HG03439 (cell line): ENCODE results near the gene CRIM1.

Experiments used
- ATAC-seq: cut with Tn5 transposase; IDR thresholded peaks from one replicate; pipeline ENCODE4 v1.9.1; 2021; ENCODE audit warnings: mild to moderate bottlenecking, moderate library complexity; ENCODE audit not compliant: unreplicated experiment

CRIM1 gene

DNA sequence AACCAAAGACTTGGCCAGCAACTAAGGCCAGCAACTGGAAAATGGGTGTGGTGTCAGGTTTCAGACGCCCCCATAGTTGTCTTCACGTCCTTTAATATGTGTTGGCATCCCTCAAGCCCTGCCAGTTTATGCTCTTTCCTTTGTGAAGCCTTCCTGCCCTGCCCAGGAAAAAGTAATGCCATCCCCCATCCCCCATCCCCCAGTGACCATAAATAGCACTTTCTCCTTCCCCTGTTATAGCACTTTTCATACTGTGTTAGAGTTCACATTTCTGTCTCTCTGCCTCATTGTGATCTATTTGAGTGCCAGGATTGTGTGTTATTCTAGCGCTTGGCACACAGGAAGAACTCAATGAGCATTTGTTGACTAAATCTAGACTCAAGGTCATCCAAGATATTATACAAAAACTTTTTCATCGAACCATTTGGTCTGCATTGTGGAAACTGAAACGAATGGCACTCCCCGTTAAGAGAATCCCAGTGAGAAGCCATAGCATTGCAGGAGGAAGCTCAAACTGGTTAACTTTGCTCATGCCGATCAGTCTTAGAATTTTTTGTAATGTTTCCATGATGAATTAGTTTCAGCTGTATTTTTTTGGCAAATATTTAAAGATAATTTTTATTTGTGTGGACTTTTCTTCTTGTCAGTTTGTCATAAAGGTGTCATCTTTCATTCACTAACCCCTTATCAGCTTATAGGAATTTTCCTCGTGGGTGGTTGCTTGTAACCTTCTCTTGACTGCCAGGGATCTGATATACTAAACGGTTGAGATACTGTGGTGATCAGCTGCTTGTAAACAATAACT, 15.7 kb downstream of the CRIM1 start:
- no peak for ATAC-seq

DNA sequence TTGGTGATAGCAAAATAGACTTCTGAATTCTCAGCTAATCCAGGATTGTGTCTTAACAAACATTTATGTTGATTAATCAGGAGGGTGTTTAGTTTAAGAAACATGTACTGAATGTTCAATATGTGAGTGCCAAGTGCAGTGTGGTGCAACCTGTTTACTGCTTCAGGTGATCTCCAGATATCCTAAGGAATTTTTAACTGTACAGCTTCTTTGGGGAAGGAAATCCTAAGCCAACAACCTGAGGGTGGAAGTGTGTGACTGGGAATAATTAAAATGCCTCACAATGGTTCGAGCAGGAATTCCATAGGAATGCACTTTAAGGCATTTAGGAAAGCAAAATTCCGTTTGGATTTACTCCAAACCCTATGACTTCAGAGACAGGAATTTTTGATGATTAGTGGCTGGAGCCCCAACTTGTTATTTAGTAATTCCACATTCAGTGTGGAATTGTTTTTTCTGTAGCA, 16.4 kb downstream of the CRIM1 start:
- no peak for ATAC-seq

DNA sequence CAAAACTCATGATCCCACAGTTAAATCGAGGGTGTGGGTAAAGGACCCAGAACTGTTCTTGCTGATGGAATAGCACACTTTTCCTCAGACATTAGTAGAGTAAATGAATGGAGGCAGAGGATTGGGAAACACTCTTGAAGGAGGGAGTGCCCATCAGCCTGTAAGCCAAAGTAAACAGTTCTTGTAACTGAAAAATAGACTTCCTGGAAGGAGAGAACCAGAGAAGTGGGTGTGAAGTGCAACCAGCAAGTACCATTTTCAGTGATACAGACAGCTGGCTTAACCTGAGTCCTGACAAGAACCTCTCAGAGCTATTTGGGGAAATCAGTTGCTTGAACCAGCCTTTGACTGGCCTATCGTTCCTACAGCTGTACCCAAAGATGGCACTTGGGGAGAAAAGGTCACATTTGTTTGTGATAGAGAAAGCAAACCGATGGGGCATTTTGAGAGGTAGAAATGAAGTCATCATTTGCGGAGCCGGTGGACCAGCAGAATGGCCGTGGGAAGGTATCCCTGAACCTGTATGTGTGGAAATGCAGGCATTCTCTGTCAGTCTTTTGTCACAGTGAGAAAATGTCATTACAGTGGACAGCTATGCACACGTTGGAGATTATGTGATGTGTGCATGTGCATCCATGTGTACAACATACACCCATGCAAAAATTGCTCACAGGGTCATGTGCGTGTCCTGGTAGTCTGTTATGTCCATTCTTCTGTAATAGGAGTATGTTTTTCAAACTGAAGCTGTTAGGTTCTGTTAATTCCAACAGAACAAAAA, 17.8 kb downstream of the CRIM1 start:
- no peak for ATAC-seq

DNA sequence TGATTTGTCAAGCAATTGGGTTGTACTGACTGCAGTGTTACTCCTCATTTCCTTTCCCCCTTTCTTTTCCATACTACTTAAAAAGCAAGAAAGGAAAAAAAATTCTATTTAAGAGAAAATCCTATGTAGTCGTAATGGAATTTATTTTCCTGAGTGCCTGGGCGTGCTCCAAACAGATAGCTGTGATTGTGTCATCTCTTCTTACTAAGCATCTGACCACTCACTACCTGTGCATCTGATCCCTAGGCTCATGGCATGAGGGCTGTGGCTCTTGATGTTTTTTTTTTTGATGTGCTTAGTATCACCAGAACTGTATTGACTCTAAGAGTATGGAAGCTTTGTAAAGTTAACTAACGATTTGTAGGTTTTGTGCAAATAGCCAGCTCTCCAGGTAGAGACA, 19.0 kb downstream of the CRIM1 start:
- ATAC-seq: no peak

DNA sequence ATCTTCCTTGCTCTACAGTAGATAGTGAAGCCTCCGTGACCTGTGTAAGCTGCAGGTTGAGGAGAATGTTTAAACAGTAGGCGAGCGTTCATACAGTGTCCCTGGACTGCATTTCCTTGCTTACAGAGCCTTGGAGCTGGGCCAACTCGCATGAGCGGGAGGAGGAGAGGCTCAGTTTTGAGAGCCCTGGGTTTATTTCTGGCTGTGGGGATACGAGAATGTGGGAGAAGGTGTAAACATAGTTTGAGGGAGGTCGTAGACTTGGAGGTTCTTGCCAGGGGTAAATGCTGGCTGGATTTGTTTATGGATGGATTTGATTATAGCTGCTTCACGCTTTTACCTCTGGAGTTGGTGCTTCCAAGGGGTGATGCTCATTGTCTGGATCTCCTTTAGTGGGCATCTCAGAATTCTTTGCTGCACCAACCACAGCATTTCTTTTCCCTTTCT, 20.8 kb downstream of the CRIM1 start:
- no peak for ATAC-seq

DNA sequence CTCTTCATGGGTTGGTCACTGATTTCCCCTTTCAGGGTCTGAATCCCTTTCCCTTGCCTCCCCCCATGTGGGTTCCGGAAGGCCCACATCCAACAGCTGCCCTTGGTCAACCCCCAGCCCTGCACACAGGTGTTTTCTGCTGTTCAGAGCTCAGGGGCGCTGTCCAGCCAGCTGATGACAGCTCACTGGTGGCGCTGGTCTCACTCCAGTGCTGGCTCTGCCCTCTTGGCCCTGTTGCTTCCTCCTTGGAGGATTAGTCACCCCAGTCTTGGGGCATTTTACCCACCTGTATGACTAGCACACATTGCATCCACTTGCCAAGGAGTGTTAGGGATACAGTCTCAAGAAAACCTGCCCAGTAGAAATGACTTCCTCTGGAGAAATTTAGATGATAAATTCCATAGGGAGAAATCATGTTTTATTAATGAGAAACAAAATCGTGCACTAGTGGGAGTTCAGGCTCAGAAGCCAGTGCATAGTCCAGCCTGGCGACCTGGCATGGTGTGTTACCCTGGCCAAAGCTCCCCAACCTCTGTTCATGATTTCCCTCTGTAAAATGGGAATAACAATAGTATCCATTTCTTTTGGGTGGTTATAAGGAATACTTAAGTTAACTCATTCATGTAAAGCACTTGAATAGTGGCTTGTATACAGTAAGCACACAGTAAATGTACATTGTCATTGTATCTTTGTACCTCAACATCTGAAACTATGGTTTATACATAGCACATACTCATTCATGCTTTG, 21.6 kb downstream of the CRIM1 start:
- no peak for ATAC-seq

DNA sequence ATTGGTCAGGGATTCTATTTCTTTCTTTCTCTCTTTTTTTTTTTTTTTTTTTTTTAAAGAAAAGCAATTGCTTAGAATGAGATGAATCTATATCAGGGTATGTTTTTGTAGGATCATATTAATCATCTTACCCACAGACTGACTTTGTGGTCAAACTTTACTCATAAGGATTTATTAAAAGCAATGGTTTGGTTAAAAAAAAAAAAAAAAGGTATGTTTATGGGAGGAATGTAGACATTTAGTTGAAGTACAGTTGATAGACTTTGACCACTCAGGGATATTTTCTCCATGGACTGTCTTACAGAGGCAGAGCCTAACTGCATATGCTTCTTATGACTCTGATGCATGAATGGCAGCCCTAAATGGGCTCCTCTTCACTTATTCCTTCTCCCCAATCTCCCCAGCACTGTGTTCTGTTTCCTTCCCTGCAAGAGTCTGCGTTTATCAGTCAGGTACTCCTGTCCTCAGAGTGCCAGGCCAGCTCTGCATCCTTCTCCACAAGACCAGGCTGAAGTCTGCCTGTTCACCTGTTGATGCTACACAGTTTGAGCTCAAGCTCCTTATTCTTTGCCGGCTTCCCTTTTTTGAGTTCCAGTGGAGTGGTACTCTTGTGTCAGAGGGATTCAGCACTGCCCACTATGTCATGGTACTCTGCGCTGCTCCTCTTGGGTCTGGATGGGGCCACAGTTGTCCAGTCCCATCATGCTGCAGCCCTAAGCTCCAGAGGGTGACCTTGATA, 24.3 kb downstream of the CRIM1 start:
- no peak for ATAC-seq

DNA sequence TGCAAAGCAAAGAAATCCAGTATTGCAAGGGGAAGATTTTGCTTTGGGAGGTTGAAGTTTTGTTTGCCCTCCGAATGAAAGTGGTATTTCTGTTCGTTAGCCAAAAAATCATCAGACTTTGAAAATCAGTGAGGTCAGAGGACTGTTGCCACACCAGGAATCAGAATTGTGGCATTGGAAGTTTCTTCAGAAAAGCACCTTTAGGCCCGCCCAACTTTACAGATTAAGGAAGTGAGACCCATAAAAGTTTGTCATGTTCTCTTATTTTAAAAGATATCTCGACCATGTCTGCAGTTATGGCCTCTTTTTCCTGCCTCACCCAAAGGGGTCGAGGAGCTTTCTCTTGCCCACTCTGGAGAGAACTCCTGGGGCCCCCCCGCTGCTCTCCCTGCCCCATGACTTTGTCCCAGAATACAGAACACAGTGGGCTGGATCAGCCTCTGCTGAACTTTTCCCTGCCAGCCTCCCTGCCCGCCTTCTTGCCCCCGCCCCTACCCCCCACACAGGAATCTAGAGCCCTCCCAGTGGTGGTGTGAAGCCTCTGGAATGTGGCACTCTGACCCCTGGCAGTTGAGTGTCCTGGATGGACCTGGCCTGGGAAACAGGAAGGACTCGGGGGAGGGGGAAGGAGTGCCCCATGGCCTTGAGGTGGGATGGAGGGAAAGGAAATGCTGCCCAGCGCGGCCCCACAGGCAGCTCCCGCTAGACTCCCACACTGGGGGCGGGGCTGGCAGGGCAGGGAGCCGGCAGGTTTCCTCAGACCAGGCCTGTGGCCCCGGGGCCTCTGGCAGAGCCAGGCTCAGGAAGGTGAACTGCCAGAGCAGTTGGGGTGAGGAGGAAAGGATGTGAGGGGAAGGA, 25.3 kb downstream of the CRIM1 start:
- ATAC-seq: no peak

DNA sequence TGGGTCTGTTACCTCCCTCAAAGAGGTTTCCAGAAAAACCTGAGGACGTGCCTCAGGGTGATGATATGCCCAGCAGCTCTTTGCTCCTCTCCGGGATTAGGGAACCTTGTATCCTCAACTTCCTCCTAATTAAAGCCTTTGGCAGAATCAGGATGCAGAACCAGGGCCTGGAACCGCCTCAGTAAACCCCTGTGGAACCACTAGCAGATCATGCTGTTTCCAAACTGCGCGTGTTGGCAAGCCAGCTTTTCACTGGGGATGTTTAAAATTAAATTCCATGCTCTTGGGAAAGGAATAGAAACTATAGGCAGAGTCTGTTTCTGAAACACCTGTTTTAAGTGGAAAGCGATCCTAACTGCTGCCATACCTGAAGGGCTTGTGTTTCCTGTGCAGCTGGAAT, 26.4 kb downstream of the CRIM1 start:
- no peak for ATAC-seq

DNA sequence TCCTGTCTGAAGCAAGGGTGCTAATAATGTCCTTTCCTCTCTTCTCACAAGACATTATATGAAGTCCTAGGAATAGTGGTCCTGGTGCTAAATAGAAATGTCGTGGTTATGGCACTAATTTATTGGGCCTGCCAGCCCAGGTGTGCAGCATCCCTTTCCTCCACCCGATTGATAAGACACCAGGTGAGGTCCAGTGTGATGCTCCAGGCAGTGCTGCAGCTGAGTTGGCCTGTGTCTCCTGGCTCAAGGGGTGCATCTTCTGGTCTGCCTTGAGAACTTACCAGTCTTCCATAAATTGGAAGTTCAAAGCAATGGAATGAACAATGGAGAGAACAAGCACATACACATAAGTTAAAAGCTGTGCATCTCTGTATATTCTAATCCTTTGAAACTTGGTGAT, 26.9 kb downstream of the CRIM1 start:
- no peak for ATAC-seq

DNA sequence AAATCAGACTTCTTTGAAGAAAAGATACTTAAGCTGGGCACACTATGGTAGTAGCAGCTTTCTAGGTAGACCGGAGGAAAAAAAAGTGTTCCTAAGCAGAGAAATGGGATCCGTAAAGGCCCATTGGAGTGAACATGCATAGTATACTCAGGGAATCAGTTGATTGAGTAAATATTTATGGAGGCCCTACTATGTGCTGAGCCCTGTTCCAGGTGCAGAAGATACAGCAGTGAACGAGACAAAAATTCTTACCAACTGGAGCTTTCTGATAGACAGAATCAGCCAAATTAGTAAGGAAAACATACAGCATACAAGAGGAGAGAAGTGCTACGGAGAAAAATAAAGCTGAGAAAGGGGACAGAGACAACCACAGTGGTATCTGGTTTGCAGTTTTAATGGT, 28.1 kb downstream of the CRIM1 start:
- no peak for ATAC-seq

DNA sequence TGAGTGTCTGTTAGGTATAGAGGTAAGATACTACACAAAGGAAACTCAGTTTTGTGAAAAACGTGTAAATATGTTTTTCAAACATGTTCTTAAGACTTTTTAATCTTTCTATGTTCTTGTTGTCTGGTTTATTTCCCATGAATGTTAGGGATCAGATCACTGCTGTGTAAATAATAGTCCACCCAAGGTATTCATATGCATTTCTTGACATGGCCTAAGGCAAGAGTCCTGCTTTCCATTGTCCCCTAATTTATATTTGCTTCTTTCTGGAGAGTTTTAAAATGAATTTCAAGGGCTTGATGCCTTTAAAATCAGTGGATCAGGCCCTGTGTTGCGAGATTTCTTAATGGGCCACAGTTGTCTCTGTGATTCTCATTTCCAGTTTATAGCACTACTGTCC, 28.9 kb downstream of the CRIM1 start:
- no peak for ATAC-seq

DNA sequence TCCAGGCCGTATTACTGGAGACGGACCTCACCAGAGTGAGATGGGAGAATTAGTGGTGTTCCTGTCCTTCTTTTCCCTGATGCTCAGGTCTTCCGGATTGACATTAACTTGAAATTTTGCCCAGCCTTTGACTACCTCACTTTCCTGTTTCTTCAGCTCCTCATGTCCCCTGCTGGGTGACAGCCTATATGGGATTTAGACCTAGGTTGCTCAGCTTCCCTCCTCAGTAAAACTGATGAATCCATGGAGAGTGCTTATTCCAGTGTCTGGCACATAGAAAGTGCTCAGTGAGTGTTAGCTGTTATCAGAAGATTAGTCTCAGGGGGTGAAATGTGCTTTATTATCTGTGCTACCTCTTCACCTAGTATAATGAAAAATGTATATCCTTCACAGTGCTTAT, 30.0 kb downstream of the CRIM1 start:
- ATAC-seq: no peak

DNA sequence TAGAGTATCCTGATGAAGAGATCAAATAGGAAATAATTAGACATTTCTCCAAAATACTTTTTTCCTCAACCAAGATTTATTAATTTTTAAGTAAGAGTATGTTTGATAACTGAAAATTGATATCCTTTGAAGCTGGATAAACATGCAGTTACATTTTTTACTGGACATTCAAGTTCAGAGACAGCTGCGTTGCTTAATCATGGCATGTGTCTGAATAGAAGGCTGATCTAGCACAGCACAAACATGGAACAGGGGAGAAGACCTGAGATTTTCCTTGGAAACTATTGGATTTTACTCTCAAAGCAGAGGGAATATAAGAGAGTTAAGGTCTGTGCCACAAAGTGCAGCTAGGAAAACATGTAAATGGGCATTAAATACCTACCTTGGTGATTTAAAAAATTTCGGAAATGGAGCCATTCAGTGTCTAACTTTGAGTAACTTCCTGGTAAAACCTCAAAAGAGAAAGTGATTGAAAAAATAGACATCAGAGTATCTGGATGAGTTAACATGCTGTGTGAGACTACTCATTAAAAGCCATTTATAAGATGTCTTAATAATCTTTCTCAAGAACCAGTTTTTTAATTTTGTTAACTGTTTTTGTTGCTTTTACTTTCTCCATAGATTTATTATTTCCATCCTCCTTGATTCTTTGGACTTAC, 31.8 kb downstream of the CRIM1 start:
- no peak for ATAC-seq

DNA sequence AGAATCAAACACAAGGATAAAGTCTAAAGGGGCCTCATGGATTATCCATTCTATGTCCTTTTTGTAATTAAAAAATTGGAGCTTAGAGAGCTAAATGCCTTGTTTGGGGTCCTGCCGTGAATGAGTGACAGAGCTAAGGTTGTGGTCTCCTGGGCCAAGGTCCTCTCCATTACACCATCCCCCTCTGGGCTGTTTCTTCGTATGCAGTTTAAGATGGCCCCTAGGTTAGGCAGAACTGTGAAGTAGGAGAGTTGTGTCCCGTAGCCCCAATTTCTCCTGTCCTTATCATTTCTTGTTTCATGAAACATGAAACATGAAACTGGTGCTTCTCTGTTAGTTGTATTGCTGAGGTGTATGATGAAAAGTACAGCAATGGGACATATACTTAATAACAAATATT, 32.9 kb downstream of the CRIM1 start:
- ATAC-seq: no peak

DNA sequence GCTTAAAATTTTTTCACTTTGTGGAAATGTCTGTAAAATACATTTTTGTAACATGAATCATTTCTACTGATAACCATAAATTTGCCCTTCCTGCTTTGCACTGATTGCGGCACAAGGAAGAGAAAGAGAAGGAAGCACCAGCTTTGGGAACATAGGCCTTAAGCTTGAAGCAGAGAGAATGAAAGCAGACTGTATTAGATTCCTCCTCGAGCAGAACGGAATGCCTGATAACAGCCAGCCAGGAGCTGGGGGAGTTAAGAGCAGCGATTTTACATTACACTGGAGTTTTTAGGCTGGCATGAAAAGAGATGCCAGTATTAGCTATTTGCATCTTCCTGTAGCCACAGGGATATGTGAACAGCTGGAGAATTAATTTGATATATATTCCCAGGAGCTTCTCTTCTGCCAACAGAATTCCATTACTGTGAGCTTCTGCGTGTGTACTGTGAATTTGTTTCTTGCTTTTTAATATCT, 33.5 kb downstream of the CRIM1 start:
- ATAC-seq: no peak

DNA sequence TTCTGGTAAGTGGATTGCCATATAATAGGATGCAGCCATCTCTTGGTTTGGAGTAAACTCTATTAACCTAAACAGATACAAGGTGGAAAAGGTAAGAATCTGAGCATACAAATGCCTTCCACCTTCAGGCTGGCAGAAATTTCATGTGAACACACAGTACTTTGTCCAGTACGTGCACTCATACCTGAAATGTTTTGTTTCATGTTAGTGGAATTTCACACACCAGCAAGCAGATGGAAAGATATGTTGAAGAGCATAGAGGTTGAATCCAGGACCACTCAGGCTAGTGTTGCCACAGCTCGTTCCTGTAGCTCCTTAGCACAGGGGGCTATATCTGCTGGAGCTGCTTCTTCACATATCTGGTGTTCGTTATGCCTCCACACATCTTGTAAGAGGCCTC, 34.0 kb downstream of the CRIM1 start:
- no peak for ATAC-seq

DNA sequence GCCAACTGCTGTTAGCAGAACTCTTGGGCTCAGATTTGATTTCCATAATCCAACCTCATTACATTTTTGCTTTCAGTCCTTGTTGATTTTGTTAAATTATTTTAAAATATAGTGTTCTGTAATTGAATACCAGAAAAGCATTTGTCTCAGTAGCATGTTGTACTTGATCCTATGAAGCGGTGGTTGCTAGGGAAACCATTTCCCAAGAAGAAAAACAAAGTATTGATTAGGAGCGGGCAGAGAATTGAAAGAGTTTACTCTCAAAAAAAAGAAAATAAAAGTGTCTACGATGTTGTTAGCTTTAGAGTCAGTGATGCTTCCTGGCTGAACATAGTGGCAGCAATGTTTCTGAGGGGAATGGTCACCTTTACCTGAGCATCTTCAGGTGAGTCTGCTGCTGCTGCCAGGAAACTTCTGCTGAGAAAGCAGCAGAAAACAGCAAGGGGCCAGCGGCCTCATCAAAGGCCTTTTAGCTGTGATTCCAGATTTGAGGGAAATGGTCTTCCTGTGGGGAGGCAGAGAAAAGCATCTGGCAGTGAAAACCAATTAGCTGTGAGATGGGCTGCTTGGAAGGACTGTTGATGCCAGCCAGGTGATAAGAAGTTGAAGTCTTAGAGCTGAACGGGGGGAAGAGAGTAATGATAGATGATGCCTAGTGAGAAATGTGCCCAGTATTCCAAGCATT, 37.1 kb downstream of the CRIM1 start:
- no peak for ATAC-seq
